Tibial artery (tissue), 4 donors: ENCODE measurements around the gene PLA2G2D.

Experiments
- DNase-seq, 2 donors: peaks; one replicate each; pipeline ENCODE4 v3.0.0-alpha.2; 2019
- H3K27ac ChIP-seq, 2 donors: fragments of 200-600 bp; sonication (generic) in 1 of 2; 1 replicate in 1 of 2; 2 replicates in 1 of 2; pipeline ENCODE4 v1.5.1; 2018 to 2019; ENCODE audit warnings: mild to moderate bottlenecking in 1 of 2
- H3K27me3 ChIP-seq, 2 donors: fragments of 200-600 bp; sonication (generic) in 1 of 2; one replicate each; pipeline versions ENCODE4 v1.5.1 to v1.6.0; 2016 to 2019
- H3K36me3 ChIP-seq, 3 donors: fragments of 200-600 bp; sonication (generic) in 2 of 3; one replicate each; pipeline ENCODE4 v1.5.1; 2016 to 2019; ENCODE audit warnings: mild to moderate bottlenecking in 2 of 3
- H3K4me1 ChIP-seq, 4 donors: fragments of 200-600 bp; sonication (generic) in 2 of 4; 1 replicate in 3 of 4; 2 replicates in 1 of 4; pipeline ENCODE4 v1.5.1; 2016 to 2019
- H3K4me3 ChIP-seq, 2 donors: fragments of 200-600 bp; sonication (generic) in 1 of 2; 1 replicate in 1 of 2; 2 replicates in 1 of 2; pipeline ENCODE4 v1.5.1; 2018 to 2019; ENCODE audit warnings: mild to moderate bottlenecking in 2 of 2
- H3K9me3 ChIP-seq, 3 donors: fragments of 200-600 bp; sonication (generic) in 1 of 3; one replicate each; pipeline ENCODE4 v1.5.1; 2016 to 2019
- CTCF ChIP-seq, 2 experiments: fragments of 200-600 bp in 1 of 2; fragments of 450-650 bp in 1 of 2; IDR thresholded peaks; one replicate each; pipeline ENCODE4 v1.5.1; 2017 to 2019; ENCODE audit warnings: antibody characterized with exemption in 2 of 2, mild to moderate bottlenecking in 1 of 2, moderate library complexity in 1 of 2
- intact Hi-C: fragments of 100-400 bp; cut with DNase I; formaldehyde crosslinking; loops from one replicate; pipeline ENCODE4 v1.15.0; 2023; ENCODE audit warnings: low total_unique reads

Gene PLA2G2D

GRCh38 chr1:20096840-20097447 lies 22.4 kb downstream of the PLA2G2D start:
- no peak for TF ChIP-seq CTCF (IDR thresholded peaks at IDR 0.05)
- H3K27ac ChIP-seq: no peak overlapping the region
- DNase-seq: no peak
- H3K4me1 ChIP-seq: no peaks in the 10 kb centered on the region
- intact Hi-C loops: no loop called here
- H3K4me3 ChIP-seq: no peak overlapping the region
- no peaks in the 10 kb centered on the region for H3K9me3 ChIP-seq
- H3K27me3 ChIP-seq: peaks cover 0 to 14% of the 10 kb centered on the region in 2 donors
- H3K36me3 ChIP-seq: no peaks in the 10 kb centered on the region

DNA sequence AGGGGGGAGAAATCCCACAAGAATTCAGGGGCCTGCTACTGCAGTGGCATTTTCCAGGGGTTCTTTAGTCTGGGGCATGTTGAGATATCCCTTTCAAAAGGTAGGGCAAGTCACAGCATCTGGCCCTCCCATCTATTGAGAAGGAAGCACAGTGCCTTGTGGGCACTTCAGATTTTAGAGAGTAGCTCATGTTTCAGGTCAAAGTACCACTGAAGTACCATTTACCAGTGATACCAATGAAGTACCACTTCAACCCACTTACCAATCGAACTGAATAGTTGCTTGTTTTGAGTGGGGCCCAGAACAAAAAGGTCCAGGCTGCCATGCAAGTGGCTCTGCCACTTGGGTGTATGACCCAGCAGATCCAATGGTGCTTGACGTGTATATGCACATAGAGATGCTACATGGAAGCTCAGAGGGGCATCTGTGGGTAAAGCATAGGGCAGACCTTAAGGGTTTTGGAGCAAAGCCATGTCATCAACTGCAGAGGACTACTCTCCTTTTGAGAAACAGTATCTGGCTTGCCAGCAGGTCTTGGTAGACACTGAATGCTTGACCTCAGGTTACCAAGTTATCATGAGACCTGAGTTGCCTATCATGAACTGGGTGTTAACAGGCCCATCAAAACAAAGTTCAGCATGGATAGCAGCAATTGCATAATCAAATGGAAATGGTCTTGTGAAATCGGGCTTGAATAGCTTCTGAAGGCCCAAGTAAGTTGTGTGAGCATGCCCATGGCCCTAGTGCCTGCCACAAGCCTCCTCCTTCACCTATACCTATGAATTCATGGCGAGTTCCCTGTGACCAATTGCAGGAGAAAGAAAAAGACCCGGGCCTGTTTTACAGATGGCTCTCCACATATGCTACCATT lies 23.5 kb downstream of the PLA2G2D start:
- Histone ChIP-seq H3K4me3 (no peak overlapping the region), H3K9me3 (no peaks in the 10 kb centered on the region), H3K4me1 (no peaks in the 10 kb centered on the region), H3K27me3 (peaks cover 0 to 6% of the 10 kb centered on the region in 2 donors), H3K27ac (no peak overlapping the region), H3K36me3 (no peaks in the 10 kb centered on the region)
- no peak for TF ChIP-seq CTCF (IDR thresholded peaks at IDR 0.05)
- intact Hi-C loops: no loop called here
- DNase-seq: no peak

GRCh38 chr1:20093940-20094391 lies 25.4 kb downstream of the PLA2G2D start:
- no peaks in the 10 kb centered on the region for H3K36me3 ChIP-seq
- no peak overlapping the region for H3K4me3 ChIP-seq
- H3K4me1 ChIP-seq: no peaks in the 10 kb centered on the region
- H3K27me3 ChIP-seq: no peaks in the 10 kb centered on the region
- intact Hi-C loops: no loop called here
- H3K9me3 ChIP-seq: no peaks in the 10 kb centered on the region
- no peak for TF ChIP-seq CTCF (IDR thresholded peaks at IDR 0.05)
- peak; percentile 78 to 91 for DNase-seq
- H3K27ac ChIP-seq: no peak overlapping the region

GRCh38 chr1:20093303-20093702 lies 26.0 kb downstream of the PLA2G2D start:
- H3K9me3 ChIP-seq: no peaks in the 10 kb centered on the region
- H3K4me1 ChIP-seq: no peaks in the 10 kb centered on the region
- no peaks in the 10 kb centered on the region for H3K36me3 ChIP-seq
- H3K27ac ChIP-seq: no peak overlapping the region
- DNase-seq: no peak
- TF ChIP-seq CTCF (IDR thresholded peaks at IDR 0.05): no peak
- H3K27me3 ChIP-seq: no peaks in the 10 kb centered on the region
- H3K4me3 ChIP-seq: no peak overlapping the region
- intact Hi-C loops: no loop called here

DNA sequence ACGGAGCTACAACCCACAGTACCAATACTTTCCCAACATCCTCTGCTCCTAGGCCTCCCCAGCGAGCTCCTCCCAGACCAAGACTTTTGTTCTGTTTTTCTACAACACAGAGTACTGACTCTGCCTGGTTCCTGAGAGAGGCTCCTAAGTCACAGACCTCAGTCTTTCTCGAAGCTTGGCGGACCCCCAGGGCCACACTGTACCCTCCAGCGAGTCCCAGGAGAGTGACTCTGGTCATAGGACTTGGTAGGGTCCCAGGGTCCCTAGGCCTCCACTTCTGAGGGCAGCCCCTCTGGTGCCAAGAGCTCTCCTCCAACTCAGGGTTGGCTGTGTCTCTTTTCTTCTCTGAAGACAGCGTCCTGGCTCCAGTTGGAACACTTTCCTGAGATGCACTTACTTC lies 28.7 kb downstream of the PLA2G2D start:
- Histone ChIP-seq H3K36me3 (no peaks in the 10 kb centered on the region), H3K9me3 (no peaks in the 10 kb centered on the region), H3K4me1 (no peaks in the 10 kb centered on the region), H3K4me3 (no peak overlapping the region), H3K27ac (no peak overlapping the region), H3K27me3 (no peaks in the 10 kb centered on the region)
- DNase-seq: no peak
- TF ChIP-seq CTCF (IDR thresholded peaks at IDR 0.05): no peak
- intact Hi-C loops: no loop called here
